Body of pancreas (tissue), 4 donors: ENCODE data around the gene ADAMTS2. TPM values are rescaled to one million over a fixed set of nuclear protein-coding genes. Genes with fewer than 3 reads are reported as not detected.
A peak's percentile ranks its signal among the peaks of the same experiment; 100 is the strongest.

Experiments
- ATAC-seq: fragments of 150-250 bp; one replicate; pipeline ENCODE4 v1.9.1; 2016
- DNase-seq, 4 donors: peaks; one replicate each; pipeline ENCODE4 v3.0.0-alpha.2; 2019
- H3K27ac ChIP-seq, 4 donors: fragments of 200-600 bp; sonication (generic); 1 replicate in 3 of 4; 2 replicates in 1 of 4; pipeline versions ENCODE4 v1.5.1 to v1.6.1; 2016 to 2019; ENCODE audit warnings: mild to moderate bottlenecking in 1 of 4, mixed read lengths in 1 of 4, moderate library complexity in 1 of 4
- H3K27me3 ChIP-seq, 2 donors: fragments of 200-600 bp; sonication (generic); one replicate each; pipeline ENCODE4 v1.6.0; 2016; ENCODE audit warnings: mild to moderate bottlenecking in 1 of 2
- H3K36me3 ChIP-seq, 2 donors: fragments of 200-600 bp; sonication (generic); replicated peaks in 1 of 2; 2 replicates each; pipeline ENCODE4 v1.5.1; 2016; ENCODE audit warnings: low read depth in 2 of 2; ENCODE audit not compliant: insufficient read depth in 1 of 2
- H3K4me1 ChIP-seq: fragments of 200-600 bp; sonication (generic); one replicate; pipeline ENCODE4 v1.6.0; 2016
- H3K4me3 ChIP-seq, 2 donors: fragments of 200-600 bp; sonication (generic); 1 replicate in 1 of 2; 2 replicates in 1 of 2; pipeline ENCODE4 v1.5.1; 2016 to 2019
- H3K9me3 ChIP-seq, 3 donors: fragments of 200-600 bp; sonication (generic); 1 replicate in 2 of 3; 2 replicates in 1 of 3; pipeline ENCODE4 v1.5.1; 2016
- CTCF ChIP-seq, 7 experiments: fragments of 450-650 bp in 4 of 7; fragments of 200-600 bp in 3 of 7; sonication (generic) in 3 of 7; IDR thresholded peaks; one replicate each; pipeline ENCODE4 v1.5.1; 2016 to 2019; ENCODE audit warnings: antibody characterized with exemption in 7 of 7
- POLR2A ChIP-seq, 3 donors: fragments of 450-650 bp; IDR thresholded peaks; one replicate each; pipeline ENCODE4 v1.6.1; 2016; ENCODE audit warnings: antibody characterized with exemption in 3 of 3, mild to moderate bottlenecking in 2 of 3
- WGBS, 2 donors: methylation state at CpG; one replicate each; pipeline ENCODE4 v1.1.5; 2017; 5-methylcytosine and 5-hydroxymethylcytosine counted together
- intact Hi-C: fragments of 100-400 bp; cut with DNase I; formaldehyde crosslinking; loops from one replicate; pipeline ENCODE4 v1.15.1; 2023
- total RNA-seq, 2 donors: library from RNA; depleted of rRNA; stranded (reverse); fragments of >200 nt; gene quantifications; one replicate each; pipeline ENCODE4 v1.1.0, GENCODE V29; 2016

ADAMTS2 gene
- total RNA-seq, 2 donors from 2014 or later: 9.1 to 19.1 TPM

GRCh38 chr5:179361037-179361603, 15.9 kb upstream of the ADAMTS2 start:
- 68 to 70% methylated on average over 16 of the region's 16 CpGs for WGBS, 2 donors
- DNase-seq: no peak
- no peak for TF ChIP-seq POLR2A (IDR thresholded peaks at IDR 0.05)
- no peak for TF ChIP-seq CTCF (IDR thresholded peaks at IDR 0.05)
- H3K4me1 ChIP-seq: no peaks in the 10 kb centered on the region
- intact Hi-C loops: no loop called here
- no peaks in the 10 kb centered on the region for H3K27me3 ChIP-seq
- ATAC-seq: no peak
- H3K9me3 ChIP-seq: no peaks in the 10 kb centered on the region
- no peak overlapping the region for H3K27ac ChIP-seq
- no peaks in the 10 kb centered on the region for H3K36me3 ChIP-seq
- no peak overlapping the region for H3K4me3 ChIP-seq

- DNase-seq (no peak), ATAC-seq (no peak)
- no peaks in the 10 kb centered on the region for H3K36me3 ChIP-seq
- no peak overlapping the region for H3K27ac ChIP-seq
- no peak overlapping the region for H3K4me3 ChIP-seq
- H3K9me3 ChIP-seq: no peaks in the 10 kb centered on the region
- intact Hi-C loops: no loop called here
- no peaks in the 10 kb centered on the region for H3K4me1 ChIP-seq
- H3K27me3 ChIP-seq: no peaks in the 10 kb centered on the region
- TF ChIP-seq CTCF (IDR thresholded peaks at IDR 0.05) (no peak), POLR2A (IDR thresholded peaks at IDR 0.05) (no peak)
- 21 to 24% methylated on average over 7 of the region's 7 CpGs for WGBS, 2 donors
Measured at GRCh38 chr5:179357031-179357430, 11.8 kb upstream of the ADAMTS2 start.

- H3K4me3 ChIP-seq: no peak overlapping the region
- no peak for TF ChIP-seq CTCF (IDR thresholded peaks at IDR 0.05)
- TF ChIP-seq POLR2A (IDR thresholded peaks at IDR 0.05): no peak
- ATAC-seq (peak; percentile 45), DNase-seq (peak in 1 of 4 donors; percentile 30)
- WGBS, 2 donors: 65 to 78% methylated on average over 11 of the region's 11 CpGs
- no peaks in the 10 kb centered on the region for H3K9me3 ChIP-seq
- H3K27me3 ChIP-seq: no peaks in the 10 kb centered on the region
- intact Hi-C loops: no loop called here
- no peaks in the 10 kb centered on the region for H3K4me1 ChIP-seq
- no peaks in the 10 kb centered on the region for H3K36me3 ChIP-seq
- H3K27ac ChIP-seq: peak overlapping the region in 2 of 4 donors; percentile 24 to 37
Measured at GRCh38 chr5:179355976-179356974, 11.0 kb upstream of the ADAMTS2 start.

- no peak for ATAC-seq
- H3K36me3 ChIP-seq: no peaks in the 10 kb centered on the region
- no peak for DNase-seq
- H3K4me3 ChIP-seq: no peak overlapping the region
- WGBS, 2 donors: 59 to 67% methylated on average over 13 to 23 of the region's 23 CpGs
- no peak overlapping the region for H3K27ac ChIP-seq
- H3K9me3 ChIP-seq: no peaks in the 10 kb centered on the region
- TF ChIP-seq POLR2A (IDR thresholded peaks at IDR 0.05): no peak
- TF ChIP-seq CTCF (IDR thresholded peaks at IDR 0.05): no peak
- H3K4me1 ChIP-seq: no peaks in the 10 kb centered on the region
- H3K27me3 ChIP-seq: no peaks in the 10 kb centered on the region
- intact Hi-C loops: no loop called here
Measured at GRCh38 chr5:179354305-179354882, 9.1 kb upstream of the ADAMTS2 start.
